ENCODE data around the gene RAB6D. TPM values are rescaled to one million over a fixed set of nuclear protein-coding genes. Genes with fewer than 3 reads are reported as not detected.
"Not testable (repeated sequence)": the region's sequence is repeated elsewhere in the genome, so short reads cannot be mapped to it uniquely, and the experiment has no call there.

Gene RAB6D
- total RNA-seq, 2 experiments from 2014 or later, result not detected

- ChIA-PET POLR2A (no interaction called here), CTCF (no interaction called here)
- intact Hi-C loops (cut with DNase I, micrococcal nuclease), result no loop called here
- H3K4me1 ChIP-seq (ENCODE audit: insufficient read depth, low read length), result no peaks in the 10 kb centered on the region
- H3K27me3 ChIP-seq (ENCODE audit: control insufficient read depth in 1 of 2, insufficient read depth in 2 of 2, low read length in 2 of 2), result peaks cover 10 to 12% of the 10 kb centered on the region in 2 experiments
- peaks cover 0 to 14% of the 10 kb centered on the region in 2 experiments for H3K9me3 ChIP-seq (ENCODE audit: control insufficient read depth in 1 of 2, insufficient read depth in 1 of 2, low read length in 2 of 2)
- peaks cover 44% of the 10 kb centered on the region for H3K27me3 Mint-ChIP-seq
- no peak overlapping the region for H3K27ac ChIP-seq (ENCODE audit: low read depth in 1 of 2, low read length in 2 of 2)
- ATAC-seq (ENCODE audit: poor library complexity) (no peak), DNase-seq (no peak)
- H3K4me3 ChIP-seq (ENCODE audit: low read length), result no peak overlapping the region
- H3K36me3 Mint-ChIP-seq (ENCODE audit: low read depth), result no peaks in the 10 kb centered on the region
- H3K27ac Mint-ChIP-seq, result no peak overlapping the region
- peaks cover 9% of the 10 kb centered on the region for H3K4me1 Mint-ChIP-seq (ENCODE audit: low read depth)
- H3K36me3 ChIP-seq (ENCODE audit: insufficient read depth, low read length), result no peaks in the 10 kb centered on the region
- H3K4me3 Mint-ChIP-seq, result no peak overlapping the region
- no peak for TF ChIP-seq CTCF (IDR thresholded peaks at IDR 0.05)
- H3K9me3 Mint-ChIP-seq, result no peaks in the 10 kb centered on the region
These were observed 3.4 kb upstream of the RAB6D start for GRCh38 chr2:131367352-131367751.

- Histone ChIP-seq H3K4me3 (ENCODE audit: low read length) (no peak overlapping the region), H3K27ac (ENCODE audit: low read depth in 1 of 2, low read length in 2 of 2) (no peak overlapping the region), H3K36me3 (ENCODE audit: insufficient read depth, low read length) (no peaks in the 10 kb centered on the region), H3K27me3 (ENCODE audit: control insufficient read depth in 1 of 2, insufficient read depth in 2 of 2, low read length in 2 of 2) (peaks cover 10 to 12% of the 10 kb centered on the region in 2 experiments), H3K4me1 (ENCODE audit: insufficient read depth, low read length) (no peaks in the 10 kb centered on the region), H3K9me3 (ENCODE audit: control insufficient read depth in 1 of 2, insufficient read depth in 1 of 2, low read length in 2 of 2) (peaks cover 0 to 14% of the 10 kb centered on the region in 2 experiments)
- H3K4me3 Mint-ChIP-seq, result no peak overlapping the region
- TF ChIP-seq CTCF (IDR thresholded peaks at IDR 0.05), result no peak
- H3K36me3 Mint-ChIP-seq (ENCODE audit: low read depth), result no peaks in the 10 kb centered on the region
- H3K27ac Mint-ChIP-seq, result no peak overlapping the region
- peaks cover 48% of the 10 kb centered on the region for H3K27me3 Mint-ChIP-seq
- no peak for DNase-seq
- CTCF ChIA-PET, result no interaction called here
- POLR2A ChIA-PET, result no interaction called here
- H3K4me1 Mint-ChIP-seq (ENCODE audit: low read depth), result peaks cover 9% of the 10 kb centered on the region
- H3K9me3 Mint-ChIP-seq, result no peaks in the 10 kb centered on the region
- no peak for ATAC-seq (ENCODE audit: poor library complexity)
- intact Hi-C loops (cut with DNase I, micrococcal nuclease), result no loop called here
These were observed 2.7 kb upstream of the RAB6D start for GRCh38 chr2:131366643-131367042.

- Histone ChIP-seq H3K36me3 (ENCODE audit: insufficient read depth, low read length) (no peaks in the 10 kb centered on the region), H3K27ac (ENCODE audit: low read depth in 1 of 2, low read length in 2 of 2) (no peak overlapping the region), H3K27me3 (ENCODE audit: control insufficient read depth in 1 of 2, insufficient read depth in 2 of 2, low read length in 2 of 2) (peaks cover 10 to 12% of the 10 kb centered on the region in 2 experiments), H3K4me3 (ENCODE audit: low read length) (no peak overlapping the region), H3K4me1 (ENCODE audit: insufficient read depth, low read length) (no peaks in the 10 kb centered on the region), H3K9me3 (ENCODE audit: control insufficient read depth in 1 of 2, insufficient read depth in 1 of 2, low read length in 2 of 2) (peaks cover 0 to 14% of the 10 kb centered on the region in 2 experiments)
- Mint-ChIP-seq H3K27ac (no peak overlapping the region), H3K27me3 (peaks cover 60% of the 10 kb centered on the region), H3K4me3 (no peak overlapping the region), H3K9me3 (no peaks in the 10 kb centered on the region), H3K4me1 (ENCODE audit: low read depth) (peaks cover 9% of the 10 kb centered on the region), H3K36me3 (ENCODE audit: low read depth) (no peaks in the 10 kb centered on the region)
- DNase-seq (no peak), ATAC-seq (ENCODE audit: poor library complexity) (no peak)
- POLR2A ChIA-PET, result no interaction called here
- no peak for TF ChIP-seq CTCF (IDR thresholded peaks at IDR 0.05)
- CTCF ChIA-PET, result no interaction called here
- intact Hi-C loops (cut with DNase I, micrococcal nuclease), result no loop called here
These were observed 1.5 kb upstream of the RAB6D start for GRCh38 chr2:131365452-131365851.

DNA sequence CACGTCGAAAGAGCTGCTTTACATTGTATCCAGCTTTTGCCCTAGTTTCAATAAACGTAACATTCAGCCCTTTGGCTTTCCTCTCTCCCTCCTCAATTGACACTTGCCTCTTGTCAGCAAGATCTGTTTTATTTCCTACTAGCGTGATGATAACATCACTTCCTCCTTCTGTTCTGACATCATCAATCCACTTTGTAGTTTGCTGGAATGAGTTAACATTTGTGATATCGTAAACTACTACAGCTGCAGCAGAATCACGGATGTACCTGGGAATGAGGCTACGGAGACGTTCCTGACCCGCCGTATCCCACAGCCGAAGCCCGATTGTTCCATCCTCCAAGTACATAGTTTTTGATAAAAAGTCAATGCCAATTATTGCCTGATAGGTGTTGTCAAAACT lies 755 bp downstream of the RAB6D start:
- H3K9me3 Mint-ChIP-seq; H3K36me3 ChIP-seq (ENCODE audit: insufficient read depth, low read length); intact Hi-C loops (cut with DNase I, micrococcal nuclease); H3K36me3 Mint-ChIP-seq (ENCODE audit: low read depth); H3K27ac ChIP-seq (ENCODE audit: low read depth in 1 of 2, low read length in 2 of 2); ATAC-seq (ENCODE audit: poor library complexity); DNase-seq; H3K4me1 Mint-ChIP-seq (ENCODE audit: low read depth); H3K27ac Mint-ChIP-seq; POLR2A ChIA-PET; H3K4me3 ChIP-seq (ENCODE audit: low read length); H3K4me1 ChIP-seq (ENCODE audit: insufficient read depth, low read length); CTCF ChIA-PET: not testable (repeated sequence)
- Mint-ChIP-seq H3K27me3 (peaks cover 75% of the 10 kb centered on the region), H3K4me3 (peak overlapping the region; percentile 25)
- Histone ChIP-seq H3K27me3 (ENCODE audit: control insufficient read depth in 1 of 2, insufficient read depth in 2 of 2, low read length in 2 of 2) (peaks cover 10 to 12% of the 10 kb centered on the region in 2 experiments), H3K9me3 (ENCODE audit: control insufficient read depth in 1 of 2, insufficient read depth in 1 of 2, low read length in 2 of 2) (peaks cover 0 to 14% of the 10 kb centered on the region in 2 experiments)

GRCh38 chr2:131361773-131362172 lies 2.2 kb downstream of the RAB6D start:
- H3K9me3 ChIP-seq (ENCODE audit: control insufficient read depth in 1 of 2, insufficient read depth in 1 of 2, low read length in 2 of 2); H3K36me3 Mint-ChIP-seq (ENCODE audit: low read depth); H3K4me1 ChIP-seq (ENCODE audit: insufficient read depth, low read length); H3K36me3 ChIP-seq (ENCODE audit: insufficient read depth, low read length); POLR2A ChIA-PET; CTCF ChIA-PET; H3K27ac ChIP-seq (ENCODE audit: low read depth in 1 of 2, low read length in 2 of 2); H3K4me1 Mint-ChIP-seq (ENCODE audit: low read depth); H3K4me3 ChIP-seq (ENCODE audit: low read length); H3K9me3 Mint-ChIP-seq; intact Hi-C loops (cut with DNase I, micrococcal nuclease); H3K4me3 Mint-ChIP-seq; DNase-seq; H3K27ac Mint-ChIP-seq; H3K27me3 ChIP-seq (ENCODE audit: control insufficient read depth in 1 of 2, insufficient read depth in 2 of 2, low read length in 2 of 2); ATAC-seq (ENCODE audit: poor library complexity): not testable (repeated sequence)
- peaks cover 73% of the 10 kb centered on the region for H3K27me3 Mint-ChIP-seq

Measured in CD4-positive, alpha-beta T cell (primary cell).